HepG2 (cell line): ENCODE results near the gene MMP27. TPM values are rescaled to one million over a fixed set of nuclear protein-coding genes. Genes with fewer than 3 reads are reported as not detected.

Source experiments
- ATAC-seq: fragments of 200-7000 bp; cut with Tn5 transposase; 3 replicates; pipeline ENCODE4 v1.9.1; 2020; ENCODE audit warnings: mild to moderate bottlenecking, moderate library complexity
- BruUV-seq: library from RNA; stranded (reverse); fragments of 400-500 nt; replicated peaks from 2 replicates; lab custom pipeline; 2021; lab: Mats Ljungman, UMichigan
- CTCF ChIA-PET: fragments of 300-600 bp; formaldehyde crosslinking; extraction: SDS; loops from one replicate; lab custom pipeline; 2021; ENCODE audit warnings: low total read pairs, inconsistent platforms, low intra/inter-chr PET ratio; lab: Yijun Ruan, JAX
- POLR2A ChIA-PET: fragments of 350-600 bp; sonication (Branson Sonifier 250); formaldehyde crosslinking; loops from one replicate; lab custom pipeline; 2020; ENCODE audit warnings: antibody characterized with exemption, inconsistent platforms; lab: Yijun Ruan, JAX
- DNase-seq: peaks from one replicate; pipeline ENCODE4 v3.0.0-alpha.2; 2015; ENCODE audit warnings: low spot score
- FAIRE-seq: peaks from 3 replicates; lab custom pipeline; 2011; peaks lifted over from hg19 to GRCh38; lab: Jason Lieb, UNC
- H2AFZ ChIP-seq: one replicate; pipeline ENCODE4 v1.6.1; 2011; ENCODE audit warnings: low read length, inconsistent platforms
- H3K27ac ChIP-seq: fragments of 300-600 bp; 3 replicates; pipeline ENCODE4 v1.8.0; 2011; ENCODE audit warnings: mixed run types, mild to moderate bottlenecking, mixed read lengths, low read length, inconsistent platforms; ENCODE audit not compliant: insufficient read depth; ENCODE audit errors: extremely low read length
- H3K27me3 ChIP-seq, 2 experiments: fragments of 200-600 bp in 1 of 2; 2 replicates in 1 of 2; 3 replicates in 1 of 2; pipeline versions ENCODE4 v1.6.0 to v1.8.0; 2011; ENCODE audit warnings: low read length in 2 of 2, mild to moderate bottlenecking in 2 of 2, moderate library complexity in 2 of 2, inconsistent platforms in 1 of 2; ENCODE audit not compliant: insufficient read depth in 2 of 2, control insufficient read depth in 1 of 2
- H3K36me3 ChIP-seq, 2 experiments: fragments of 200-600 bp in 1 of 2; replicated peaks in 1 of 2; 2 replicates in 1 of 2; 3 replicates in 1 of 2; pipeline versions ENCODE4 v1.5.1 to v1.8.0; 2011; ENCODE audit warnings: low read length in 2 of 2, inconsistent platforms in 1 of 2; ENCODE audit not compliant: insufficient read depth in 2 of 2, control insufficient read depth in 1 of 2
- H3K4me1 ChIP-seq: 2 replicates; pipeline ENCODE4 v1.5.1; 2012; ENCODE audit warnings: low read length, inconsistent platforms; ENCODE audit not compliant: insufficient read depth
- H3K4me2 ChIP-seq: 2 replicates; pipeline ENCODE4 v1.6.0; 2011; ENCODE audit warnings: low read depth, low read length, inconsistent platforms
- H3K4me3 ChIP-seq, 3 experiments: fragments of 200-600 bp in 1 of 3; sonication (generic), shearing (Covaris generic) in 1 of 3; replicated peaks in 1 of 3; 2 replicates each; pipeline ENCODE4 v1.5.1; 2011 to 2016; ENCODE audit warnings: low read length in 3 of 3, inconsistent platforms in 2 of 3, low read depth in 2 of 3, mild to moderate bottlenecking in 2 of 3, control low read depth in 1 of 3, mixed read lengths in 1 of 3; ENCODE audit not compliant: insufficient read depth in 1 of 3
- H3K79me2 ChIP-seq: one replicate; pipeline ENCODE4 v1.6.1; 2011; ENCODE audit warnings: low read length, inconsistent platforms; ENCODE audit not compliant: insufficient read depth
- H3K9ac ChIP-seq: 2 replicates; pipeline ENCODE4 v1.6.0; 2011; ENCODE audit warnings: mild to moderate bottlenecking, low read depth, low read length, inconsistent platforms; ENCODE audit not compliant: insufficient read depth
- H3K9me3 ChIP-seq: 2 replicates; pipeline ENCODE4 v1.5.1; 2012; ENCODE audit warnings: mild to moderate bottlenecking, low read length
- H4K20me1 ChIP-seq: 2 replicates; pipeline ENCODE4 v1.6.0; 2011; ENCODE audit warnings: inconsistent platforms, mild to moderate bottlenecking, low read length, moderate library complexity; ENCODE audit not compliant: insufficient read depth
- POLR2A ChIP-seq, 2 experiments: IDR thresholded peaks; 2 replicates each; pipeline ENCODE4 v1.6.1; 2011; ENCODE audit warnings: low read depth in 2 of 2, low read length in 2 of 2, mild to moderate bottlenecking in 1 of 2, moderate library complexity in 1 of 2; ENCODE audit not compliant: insufficient read depth in 1 of 2
- ZNF496 ChIP-seq: sonication (generic); formaldehyde crosslinking; IDR thresholded peaks from 2 replicates; pipeline ENCODE4 v1.8.1; 2023; ENCODE audit warnings: mild to moderate bottlenecking, moderate library complexity, missing genetic modification reagents; ENCODE audit not compliant: insufficient replicate concordance
- ZNF792 ChIP-seq: IDR thresholded peaks from 2 replicates; pipeline ENCODE4 v1.6.1; 2016
- WGBS: methylation state at CpG from one replicate; pipeline ENCODE4 v1.1.6; 2017; ENCODE audit warnings: low lambda C conversion rate; 5-methylcytosine and 5-hydroxymethylcytosine counted together
- in situ Hi-C: cut with HindIII; loops from 2 replicates; pipeline ENCODE4 v1.10.0; 2017; ENCODE audit warnings: low pct_unique_long_range_greater_than_20kb; ENCODE audit not compliant: extremely low pct_ligation_motif_present
- intact Hi-C: fragments of 100-400 bp; cut with micrococcal nuclease; formaldehyde crosslinking; loops from one replicate; pipeline ENCODE4 v1.10.0; 2022; ENCODE audit not compliant: unreplicated experiment
- polyA plus RNA-seq, 8 experiments: library from polyadenylated mRNA; depleted of rRNA in 3 of 8; stranded (reverse) in 7 of 8; unstranded in 1 of 8; fragments of >200 nt; fragmentation: Illumina TruSeq in 4 of 8; extraction: Trizol in 4 of 8; gene quantifications; 2 replicates each; pipeline versions ENCODE4 v1.2.1 to v1.2.3, GENCODE V29; 2011 to 2016; ENCODE audit warnings: low read depth in 4 of 8, missing spikeins in 1 of 8, mixed read lengths in 1 of 8; ENCODE audit not compliant: insufficient read depth in 1 of 8
- total RNA-seq, 5 experiments: library from RNA; depleted of rRNA; stranded (reverse); fragments of >200 nt; fragmentation: Illumina TruSeq; extraction: Trizol; gene quantifications; 2 replicates each; pipeline ENCODE4 v1.2.3, GENCODE V29; 2016; ENCODE audit warnings: low read depth in 1 of 5

The MMP27 gene
- total and polyA plus RNA-seq, 2 of the 13 experiments (the other 11 are each of a cell fraction or from before 2014, with no cell fraction given) = not detected

DNA sequence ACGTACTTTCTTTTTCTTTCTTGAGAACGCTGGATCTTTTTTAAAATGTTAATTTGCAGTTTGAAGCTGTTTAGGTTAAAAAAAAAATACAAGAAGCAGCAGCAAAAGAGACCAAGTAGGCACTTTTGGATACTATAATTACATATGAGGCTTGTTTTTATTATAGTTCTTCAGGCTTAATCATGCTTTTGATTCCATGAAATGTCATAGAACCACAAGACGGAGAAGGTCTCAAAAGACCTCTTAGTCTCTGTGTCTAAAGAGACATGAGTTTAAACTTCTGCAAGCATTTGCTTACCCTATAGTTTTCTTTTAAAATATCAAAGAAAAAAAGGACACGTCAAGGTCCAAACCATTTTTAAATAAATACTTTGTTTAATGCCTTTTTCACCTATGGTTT, 61.6 kb downstream of the MMP27 start:
- TF ChIP-seq ZNF496 (CRISPR knock-in tag) (no peak), ZNF792 (CRISPR knock-in tag) (no peak), POLR2A (IDR thresholded peaks at IDR 0.05; ENCODE audit: insufficient read depth in 1 of 2, low read depth in 2 of 2, low read length in 2 of 2) (no peak)
- ChIA-PET CTCF (no interaction called here), POLR2A (no interaction called here)
- 82% methylated on average over 4 of the region's 4 CpGs for WGBS
- no peak overlapping the region for H2AFZ ChIP-seq
- H4K20me1 ChIP-seq = no peaks in the 10 kb centered on the region
- H3K27ac ChIP-seq = no peak overlapping the region
- H3K79me2 ChIP-seq = no peaks in the 10 kb centered on the region
- BruUV-seq = no TSS peak
- no peak for ATAC-seq
- no peaks in the 10 kb centered on the region; a peak in 1 of 5 replicates for H3K27me3 ChIP-seq
- H3K9ac ChIP-seq = no peak overlapping the region
- no peak overlapping the region for H3K4me3 ChIP-seq
- in situ Hi-C loops = no loop called here
- H3K9me3 ChIP-seq = no peaks in the 10 kb centered on the region
- H3K4me2 ChIP-seq = no peak overlapping the region
- peaks cover 13% of the 10 kb centered on the region for H3K4me1 ChIP-seq
- DNase-seq = no peak
- no peaks in the 10 kb centered on the region for H3K36me3 ChIP-seq
- no peak for FAIRE-seq
- intact Hi-C loops = no loop called here

Other genes starting within 250 kb of the MMP27 start
- not detected in 2 replicates for gene MMP7, start 175.0 kb downstream of the MMP27 start, total RNA-seq (2016; rRNA removed; fragmentation: Illumina TruSeq; extraction: Trizol)
- 0.17 and 0.29 TPM in 2 replicates for gene MMP7, start 175.0 kb downstream of the MMP27 start, polyA plus RNA-seq (2011; rRNA removed)
- not detected in 2 replicates for gene MMP20, start 80.4 kb downstream of the MMP27 start, total RNA-seq (2016; rRNA removed; fragmentation: Illumina TruSeq; extraction: Trizol)
- gene MMP20, start 80.4 kb downstream of the MMP27 start, polyA plus RNA-seq (2011; rRNA removed) = 0.05 and 0.12 TPM in 2 replicates
- not detected in 2 replicates for gene MMP8, start 19.2 kb upstream of the MMP27 start, total RNA-seq (2016; rRNA removed; fragmentation: Illumina TruSeq; extraction: Trizol)
- gene MMP8, start 19.2 kb upstream of the MMP27 start, polyA plus RNA-seq (2011; rRNA removed) = not detected in 2 replicates
- gene MMP10, start 74.9 kb upstream of the MMP27 start, total RNA-seq (2016; rRNA removed; fragmentation: Illumina TruSeq; extraction: Trizol) = not detected in 2 replicates
- gene MMP10, start 74.9 kb upstream of the MMP27 start, polyA plus RNA-seq (2011; rRNA removed) = 0.03 and 0.18 TPM in 2 replicates
- 0.09 TPM in 1 of 2 replicates, not detected in the other for gene MMP1, start 92.4 kb upstream of the MMP27 start, total RNA-seq (2016; rRNA removed; fragmentation: Illumina TruSeq; extraction: Trizol)
- gene MMP1, start 92.4 kb upstream of the MMP27 start, polyA plus RNA-seq (2011; rRNA removed) = 0.21 and 0.30 TPM in 2 replicates
- gene MMP3, start 137.8 kb upstream of the MMP27 start, total RNA-seq (2016; rRNA removed; fragmentation: Illumina TruSeq; extraction: Trizol) = 0.49 and 1.2 TPM in 2 replicates
- 0.94 and 1.5 TPM in 2 replicates for gene MMP3, start 137.8 kb upstream of the MMP27 start, polyA plus RNA-seq (2011; rRNA removed)
- gene MMP12, start 169.2 kb upstream of the MMP27 start, total RNA-seq (2016; rRNA removed; fragmentation: Illumina TruSeq; extraction: Trizol) = not detected in 2 replicates
- gene MMP12, start 169.2 kb upstream of the MMP27 start, polyA plus RNA-seq (2011; rRNA removed) = not detected in 2 replicates
- gene MMP13, start 250.0 kb upstream of the MMP27 start, total RNA-seq (2016; rRNA removed; fragmentation: Illumina TruSeq; extraction: Trizol) = not detected in 2 replicates
- gene MMP13, start 250.0 kb upstream of the MMP27 start, polyA plus RNA-seq (2011; rRNA removed) = 0.04 TPM in 1 of 2 replicates, not detected in the other